Dermis microvascular lymphatic vessel endothelial cell (primary cell): Measurements from ENCODE around the gene CMTM4. TPM values are rescaled to one million over a fixed set of nuclear protein-coding genes. Genes with fewer than 3 reads are reported as not detected.
"Not testable (repeated sequence)": the region's sequence is repeated elsewhere in the genome, so short reads cannot be mapped to it uniquely, and the experiment has no call there.

ENCODE experiments used
- DNase-seq, 2 donors: peaks; one replicate each; pipeline versions ENCODE4 v3.0.0 to v3.0.0-alpha.2; 2010; ENCODE audit warnings: low read depth in 2 of 2
- total RNA-seq: library from RNA; depleted of rRNA; stranded (reverse); fragments of >200 nt; gene quantifications from 2 replicates; pipeline ENCODE4 v1.2.1, GENCODE V29; 2014

The CMTM4 gene
- total RNA-seq, 1 donor from 2014 or later, result 9.4 TPM

DNA sequence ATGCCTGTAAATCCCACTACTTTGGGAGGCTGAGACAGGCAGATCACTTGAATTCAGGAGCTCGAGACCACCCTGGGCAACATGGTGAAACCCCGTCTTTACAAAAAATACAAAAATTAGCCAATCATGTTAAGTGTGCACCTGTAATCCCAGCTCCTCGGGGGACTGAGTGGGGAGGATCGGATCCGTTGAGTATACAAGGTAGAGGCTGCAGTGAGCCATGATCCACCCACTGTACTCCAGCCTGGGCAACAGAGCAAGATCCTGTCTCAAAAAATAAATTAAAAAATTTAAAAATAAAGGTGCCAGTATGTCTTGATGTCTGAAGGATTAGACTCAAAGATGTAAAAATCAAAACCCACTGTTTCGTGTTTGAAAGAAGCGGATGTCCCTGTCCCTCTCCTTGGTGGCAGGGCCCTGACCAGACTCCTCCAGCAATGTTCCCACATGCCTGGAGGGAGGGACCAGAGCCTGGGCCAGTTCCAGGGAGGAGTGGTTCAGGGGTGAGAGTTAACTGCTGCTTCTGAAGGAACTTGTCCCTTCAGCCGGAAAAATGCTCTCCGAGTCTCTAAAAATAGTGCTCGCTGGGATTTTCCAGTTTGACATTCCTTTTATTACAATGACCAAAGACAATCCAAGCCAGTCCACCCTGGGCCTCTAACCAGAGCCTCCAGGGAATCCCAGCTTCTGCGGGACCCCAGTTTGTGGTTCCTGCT is 9.4 kb upstream of the CMTM4 start:
- DNase-seq, result peak in 1 of 2 donors; percentile 49

GRCh38 chr16:66703406-66704215 is 7.1 kb upstream of the CMTM4 start:
- DNase-seq, result no peak

GRCh38 chr16:66701516-66701915 is 5.0 kb upstream of the CMTM4 start:
- no peak for DNase-seq

GRCh38 chr16:66701026-66701425 is 4.5 kb upstream of the CMTM4 start:
- no peak for DNase-seq

- DNase-seq, result no peak
These were observed 3.4 kb upstream of the CMTM4 start for GRCh38 chr16:66699898-66700297.

DNA sequence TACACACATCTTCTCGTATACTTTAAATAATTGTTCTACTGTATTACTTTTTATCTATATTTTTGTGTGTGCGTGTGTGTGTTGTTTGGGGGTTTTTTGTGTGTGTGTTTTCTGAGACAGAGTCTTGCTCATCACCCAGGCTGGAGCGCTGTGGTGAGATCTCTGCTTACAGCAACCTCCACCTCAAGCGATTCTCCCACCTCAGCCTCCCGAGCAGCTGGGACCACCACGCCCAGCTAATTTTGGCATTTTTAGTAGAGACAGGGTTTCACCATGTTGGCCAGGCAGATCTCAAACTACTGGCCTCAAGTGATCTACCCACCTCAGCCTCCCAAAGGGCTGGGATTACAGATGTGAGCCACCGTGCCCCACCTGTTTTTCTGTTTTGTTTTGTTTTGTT is 1.5 kb upstream of the CMTM4 start:
- DNase-seq, result no peak

GRCh38 chr16:66695935-66696668 is 441 bp downstream of the CMTM4 start:
- DNase-seq, result no peak

- DNase-seq, result no peak
These were observed 1.0 kb downstream of the CMTM4 start for GRCh38 chr16:66695471-66695934.

DNA sequence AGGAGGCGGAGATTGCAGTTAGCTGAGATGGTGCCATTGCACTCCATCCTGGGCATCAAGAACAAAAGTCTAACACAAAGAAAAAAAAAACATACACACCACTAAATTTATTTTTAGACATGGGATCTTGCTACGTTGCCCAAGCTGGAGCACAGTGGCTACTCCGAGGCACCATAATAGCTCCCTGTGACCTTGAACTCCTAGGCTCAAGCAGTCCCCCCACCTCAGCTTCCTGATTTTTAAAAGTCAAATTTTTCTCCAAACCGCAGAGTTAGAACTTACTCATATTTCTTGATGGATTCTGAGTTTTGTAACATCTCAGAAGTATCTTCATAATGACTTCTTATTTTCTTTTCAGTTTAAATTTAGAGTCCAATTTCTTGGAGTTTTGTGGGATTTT is 3.4 kb downstream of the CMTM4 start:
- DNase-seq, result no peak

GRCh38 chr16:66692341-66692740 is 4.2 kb downstream of the CMTM4 start:
- DNase-seq, result no peak

DNA sequence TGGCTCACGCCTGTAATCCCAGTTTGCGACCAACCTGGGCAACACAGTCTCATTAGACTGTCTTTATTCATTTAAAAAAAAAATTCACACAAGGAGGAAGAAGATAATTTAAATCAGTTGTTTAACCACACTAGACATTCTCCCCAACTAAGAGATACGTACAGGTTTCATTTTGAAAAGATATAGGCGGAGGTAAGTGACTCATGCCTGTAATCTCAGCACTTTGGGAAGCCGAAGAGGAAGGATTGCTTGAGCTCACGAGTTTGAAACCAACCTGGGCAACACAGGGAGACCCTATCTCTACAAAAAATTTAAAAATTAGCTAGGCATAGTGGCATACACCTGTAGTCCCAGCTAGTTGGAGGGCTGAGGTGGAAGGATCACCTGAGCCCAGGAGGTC is 5.3 kb downstream of the CMTM4 start:
- DNase-seq, result no peak

DNA sequence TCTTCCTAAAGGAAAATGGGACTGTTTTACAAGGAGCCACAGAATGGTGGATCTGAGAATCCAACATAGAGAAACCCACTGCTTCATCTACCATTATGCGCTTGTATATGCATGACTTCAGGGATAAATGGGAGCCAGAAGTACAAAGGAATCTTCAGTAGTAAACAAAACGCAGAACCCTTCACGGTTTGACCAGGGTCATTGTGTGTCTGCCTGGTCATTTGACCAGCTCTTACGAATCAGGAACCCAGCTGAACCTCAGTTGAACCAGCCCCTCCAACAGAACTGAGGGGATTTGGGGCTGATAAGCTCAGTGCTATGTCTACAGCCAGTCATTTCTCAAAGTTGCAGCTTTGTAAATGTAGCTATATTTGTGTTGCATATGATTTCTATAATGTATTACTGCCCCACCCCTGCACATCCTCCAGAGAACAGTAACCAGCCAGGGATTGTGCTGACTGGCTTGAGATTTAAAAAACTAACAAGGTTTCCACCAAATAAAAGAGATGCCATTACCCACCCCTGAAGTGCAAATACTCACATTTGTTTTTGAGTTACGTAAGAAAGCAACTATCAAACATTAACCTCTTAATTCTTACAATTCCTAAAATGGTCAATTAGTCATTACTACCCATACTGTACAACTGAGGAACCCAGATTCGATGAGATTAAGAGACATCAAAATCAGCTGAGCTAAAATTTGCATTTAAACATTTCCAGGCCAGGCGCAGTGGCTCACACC is 6.3 kb downstream of the CMTM4 start:
- DNase-seq, result no peak

GRCh38 chr16:66689282-66689681 is 7.3 kb downstream of the CMTM4 start:
- no peak for DNase-seq

GRCh38 chr16:66687906-66688625 is 8.5 kb downstream of the CMTM4 start:
- no peak for DNase-seq

GRCh38 chr16:66685501-66686115 is 10.9 kb downstream of the CMTM4 start:
- DNase-seq, result not testable (repeated sequence)

DNA sequence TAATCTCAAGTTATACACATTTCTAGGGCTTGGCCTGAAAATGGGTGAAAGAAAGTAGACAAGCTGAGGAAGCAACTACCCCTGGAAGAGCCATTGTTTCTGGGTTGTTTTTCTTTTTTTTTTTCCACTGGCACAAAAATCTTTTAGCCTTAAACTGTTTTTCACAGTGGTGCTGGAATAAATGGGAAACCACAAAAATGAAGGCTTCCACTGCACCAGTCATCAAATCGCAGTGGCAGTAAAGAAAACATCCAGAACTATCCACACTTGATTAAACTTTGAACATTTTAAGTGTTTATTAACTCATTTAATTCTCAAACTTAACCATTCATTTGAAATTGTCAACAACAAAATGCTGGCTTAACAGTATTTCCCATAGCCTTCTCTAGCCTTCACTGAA is 14.3 kb downstream of the CMTM4 start:
- no peak for DNase-seq

DNA sequence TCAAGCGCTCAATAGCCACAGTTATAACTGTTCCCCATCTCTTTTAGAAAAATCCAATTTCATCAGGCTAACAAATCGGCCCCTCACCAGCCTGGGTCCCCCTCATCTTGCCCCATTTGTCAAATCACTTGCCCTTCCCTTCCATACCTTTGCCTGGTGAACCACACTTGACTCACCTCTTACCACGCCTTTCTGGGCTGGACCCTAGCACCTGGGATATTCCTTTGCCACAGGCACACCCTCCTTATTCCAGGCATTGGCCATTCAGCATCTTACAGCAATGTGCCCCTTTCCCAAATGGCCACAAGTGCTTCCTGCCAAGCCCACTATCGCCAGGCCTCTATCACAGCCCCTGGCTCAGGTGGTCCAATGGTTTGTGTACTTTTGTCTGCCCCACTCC is 14.9 kb downstream of the CMTM4 start:
- no peak for DNase-seq

DNA sequence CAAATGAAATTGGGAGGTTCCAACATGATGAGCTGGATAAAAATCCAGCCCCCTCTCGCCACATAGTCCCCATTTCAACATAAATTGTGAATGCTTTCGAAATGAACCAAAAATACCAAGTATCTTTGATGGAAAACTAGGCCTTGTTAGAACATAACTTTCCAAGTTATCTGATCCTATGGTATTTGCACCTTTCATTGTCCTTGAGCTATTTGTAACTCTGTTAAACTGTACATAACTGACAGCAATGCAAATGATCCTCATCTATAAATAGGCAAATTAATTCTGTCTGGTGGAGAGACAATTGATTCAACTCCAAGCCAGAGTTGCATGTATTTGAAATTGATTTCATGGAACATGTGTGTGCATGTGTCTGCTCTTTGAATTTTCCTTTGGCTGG is 18.2 kb downstream of the CMTM4 start:
- no peak for DNase-seq

GRCh38 chr16:66677836-66678235 is 18.7 kb downstream of the CMTM4 start:
- no peak for DNase-seq

- no peak for DNase-seq
These were observed 19.4 kb downstream of the CMTM4 start for GRCh38 chr16:66677179-66677578.
